Endothelial cell of umbilical vein (primary cell): Measurements from ENCODE around the gene RNF217. TPM values are rescaled to one million over a fixed set of nuclear protein-coding genes. Genes with fewer than 3 reads are reported as not detected.

ENCODE experiments used
- BruUV-seq: library from RNA; stranded (reverse); fragments of 400-500 nt; replicated peaks from 2 replicates; lab custom pipeline; 2021; lab: Mats Ljungman, UMichigan
- CTCF ChIA-PET: fragments of 300-600, 350-600 bp; sonication (Branson Sonifier 250); formaldehyde crosslinking; loops from one replicate; lab custom pipeline; 2021; ENCODE audit warnings: antibody characterized with exemption, inconsistent platforms; lab: Charles Lee
- POLR2A ChIA-PET: fragments of 300-600, 350-600 bp; sonication (Branson Sonifier 250); formaldehyde crosslinking; loops from one replicate; lab custom pipeline; 2021; ENCODE audit warnings: antibody characterized with exemption, inconsistent platforms; lab: Charles Lee
- DNase-seq: peaks from one replicate; pipeline ENCODE4 v3.0.0-alpha.2; 2011; ENCODE audit warnings: low read depth, low spot score
- FAIRE-seq: peaks from 2 replicates; lab custom pipeline; 2011; peaks lifted over from hg19 to GRCh38; lab: Jason Lieb, UNC
- H2AFZ ChIP-seq: 2 replicates; pipeline ENCODE4 v1.6.0; 2012; ENCODE audit warnings: low read depth, low read length, control low read depth, inconsistent platforms
- H3K27ac ChIP-seq: 2 replicates; pipeline ENCODE4 v1.5.1; 2011; ENCODE audit warnings: low read depth, mild to moderate bottlenecking, control low read depth, low read length, moderate library complexity; ENCODE audit not compliant: insufficient read depth
- H3K27me3 ChIP-seq, 2 experiments: 2 replicates each; pipeline versions ENCODE4 v1.6.0 to v1.6.1; 2011; ENCODE audit warnings: low read length in 2 of 2, mixed read lengths in 1 of 2; ENCODE audit not compliant: control insufficient read depth in 2 of 2, insufficient read depth in 2 of 2
- H3K36me3 ChIP-seq, 2 experiments: 2 replicates in 1 of 2; 3 replicates in 1 of 2; pipeline ENCODE4 v1.5.1; 2011; ENCODE audit warnings: low read length in 2 of 2, mild to moderate bottlenecking in 1 of 2, moderate library complexity in 1 of 2; ENCODE audit not compliant: control insufficient read depth in 2 of 2, insufficient read depth in 2 of 2; ENCODE audit errors: extremely low read depth in 1 of 2
- H3K4me1 ChIP-seq: 3 replicates; pipeline ENCODE4 v1.5.1; 2011; ENCODE audit warnings: mild to moderate bottlenecking, low read length; ENCODE audit not compliant: control insufficient read depth, insufficient read depth; ENCODE audit errors: extremely low read depth
- H3K4me2 ChIP-seq: 2 replicates; pipeline ENCODE4 v1.6.1; 2011; ENCODE audit warnings: low read length, control low read depth, mixed read lengths; ENCODE audit not compliant: insufficient read depth
- H3K4me3 ChIP-seq, 3 experiments: fragments of 200-600 bp in 1 of 3; sonication (generic), shearing (Covaris generic) in 1 of 3; replicated peaks in 1 of 3; 2 replicates each; pipeline ENCODE4 v1.5.1; 2011 to 2016; ENCODE audit warnings: control low read depth in 3 of 3, low read length in 3 of 3, mild to moderate bottlenecking in 2 of 3, inconsistent platforms in 1 of 3, low read depth in 1 of 3, moderate library complexity in 1 of 3; ENCODE audit not compliant: insufficient read depth in 1 of 3
- H3K79me2 ChIP-seq: 2 replicates; pipeline ENCODE4 v1.6.0; 2012; ENCODE audit warnings: low read length, inconsistent platforms; ENCODE audit not compliant: control insufficient read depth, insufficient read depth
- H3K9ac ChIP-seq: replicated peaks from 2 replicates; pipeline ENCODE3; 2011; ENCODE audit warnings: low read length, control low read depth; ENCODE audit not compliant: insufficient read depth; ENCODE audit errors: extremely low read depth
- H3K9me1 ChIP-seq: replicated peaks from 3 replicates; pipeline ENCODE4 v1.6.0; 2011; ENCODE audit warnings: mild to moderate bottlenecking, low read length; ENCODE audit not compliant: control insufficient read depth, insufficient read depth; ENCODE audit errors: extremely low read depth
- H3K9me3 ChIP-seq: replicated peaks from 2 replicates; pipeline ENCODE4 v1.5.1; 2012; ENCODE audit warnings: low read length, inconsistent platforms; ENCODE audit not compliant: control insufficient read depth, insufficient read depth
- H4K20me1 ChIP-seq: replicated peaks from 2 replicates; pipeline ENCODE3; 2011; ENCODE audit warnings: mild to moderate bottlenecking, low read length; ENCODE audit not compliant: control insufficient read depth, insufficient read depth; ENCODE audit errors: extremely low read depth
- CTCF ChIP-seq, 2 donors: IDR thresholded peaks; 1 replicate in 1 of 2; 2 replicates in 1 of 2; pipeline ENCODE4 v1.5.1; 2011; ENCODE audit warnings: low read length in 2 of 2, mild to moderate bottlenecking in 2 of 2, moderate library complexity in 2 of 2, control low read depth in 1 of 2, inconsistent platforms in 1 of 2, low read depth in 1 of 2; ENCODE audit not compliant: insufficient read depth in 1 of 2; ENCODE audit errors: extremely low read depth in 1 of 2
- EZH2 ChIP-seq: IDR thresholded peaks from 2 replicates; pipeline ENCODE4 v1.6.1; 2012; ENCODE audit warnings: borderline replicate concordance, low read depth, mild to moderate bottlenecking, moderate library complexity, low read length, inconsistent platforms; ENCODE audit not compliant: severe bottlenecking
- FOS ChIP-seq: IDR thresholded peaks from 2 replicates; pipeline ENCODE4 v1.6.1; 2011; ENCODE audit warnings: mild to moderate bottlenecking, low read length, moderate library complexity, borderline replicate concordance; ENCODE audit not compliant: insufficient read depth
- GATA2 ChIP-seq: IDR thresholded peaks from 2 replicates; pipeline ENCODE4 v1.7.0; 2011; ENCODE audit warnings: low read depth, mild to moderate bottlenecking, moderate library complexity, mixed read lengths, low read length; ENCODE audit not compliant: insufficient read length, insufficient read depth
- JUN ChIP-seq: IDR thresholded peaks from 2 replicates; pipeline ENCODE4 v1.6.1; 2011; ENCODE audit warnings: borderline replicate concordance, low read depth; ENCODE audit not compliant: insufficient read length, insufficient read depth
- MAX ChIP-seq: IDR thresholded peaks from 2 replicates; pipeline ENCODE4 v1.6.1; 2011; ENCODE audit not compliant: insufficient read depth, insufficient read length
- MYC ChIP-seq: IDR thresholded peaks from one replicate; pipeline ENCODE4 v1.6.1; 2011; ENCODE audit warnings: mild to moderate bottlenecking, low read depth, low read length
- POLR2A ChIP-seq: IDR thresholded peaks from 2 replicates; pipeline ENCODE4 v1.6.1; 2012; ENCODE audit warnings: low read depth, mild to moderate bottlenecking, control low read depth, low read length
- POLR2AphosphoS5 ChIP-seq: IDR thresholded peaks from 2 replicates; pipeline ENCODE4 v1.6.1; 2012; ENCODE audit warnings: low read depth, mild to moderate bottlenecking, control low read depth, low read length, moderate library complexity; ENCODE audit not compliant: insufficient read depth
- dilution Hi-C: fragments of 300-500 bp; cut with MboI; formaldehyde crosslinking; loops from one replicate; pipeline ENCODE4 v1.15.0; 2019; ENCODE audit warnings: low sequenced_read_pairs; ENCODE audit not compliant: extremely low pct_ligation_motif_present
- intact Hi-C: fragments of 100-400 bp; cut with micrococcal nuclease; formaldehyde crosslinking; loops from one replicate; pipeline ENCODE4 v1.10.0; 2022
- polyA plus RNA-seq, 4 experiments: library from polyadenylated mRNA; depleted of rRNA in 3 of 4; stranded (reverse) in 3 of 4; unstranded in 1 of 4; fragments of >200 nt; gene quantifications; 2 replicates each; pipeline versions ENCODE4 v1.2.1 to v1.2.3, GENCODE V29; 2011 to 2012; ENCODE audit warnings: missing spikeins in 1 of 4
- total RNA-seq: library from RNA; stranded (reverse); gene quantifications from 2 replicates; pipeline ENCODE4 v1.2.3, GENCODE V29; 2021

The RNF217 gene
- total and polyA plus RNA-seq, 2 donors (not counting 3 experiments of a cell fraction or from before 2014, with no cell fraction given): 8.8 to 32.5 TPM

GRCh38 chr6:125009578-125009977 is 47.3 kb downstream of the RNF217 start:
- Histone ChIP-seq H3K9me3 (no peaks in the 10 kb centered on the region), H3K4me2 (no peak overlapping the region), H3K9ac (no peak overlapping the region), H3K9me1 (no peaks in the 10 kb centered on the region), H3K4me1 (peaks cover 8% of the 10 kb centered on the region), H3K79me2 (peaks cover 1% of the 10 kb centered on the region), H3K27ac (no peak overlapping the region), H3K27me3 (no peaks in the 10 kb centered on the region), H3K36me3 (no peaks in the 10 kb centered on the region), H2AFZ (no peak overlapping the region), H3K4me3 (no peak overlapping the region), H4K20me1 (no peaks in the 10 kb centered on the region)
- dilution Hi-C loops (no loop called here), intact Hi-C loops (no loop called here)
- TF ChIP-seq FOS: no peak
- TF ChIP-seq MAX: no peak
- no peak for TF ChIP-seq MYC
- no peak for TF ChIP-seq POLR2A
- no peak for TF ChIP-seq CTCF (IDR thresholded peaks at IDR 0.05; ENCODE audit: extremely low read depth in 1 of 2, insufficient read depth in 1 of 2, low read depth in 1 of 2, low read length in 2 of 2)
- TF ChIP-seq JUN: no peak
- no peak for TF ChIP-seq GATA2
- TF ChIP-seq POLR2AphosphoS5: no peak
- TF ChIP-seq EZH2: no peak
- BruUV-seq: no TSS peak
- FAIRE-seq (no peak), DNase-seq (no peak)
- CTCF ChIA-PET: interaction anchor here (1.1 to 2.0 kb wide), 5 partner anchors 10 to 139 kb away, joined by 3 to 8 read pairs (median 4); no protein-coding TSS in a partner anchor
- POLR2A ChIA-PET: no interaction called here
